ENCODE data around the gene CAMK1. TPM values are rescaled to one million over a fixed set of nuclear protein-coding genes. Genes with fewer than 3 reads are reported as not detected.

Gene CAMK1
- total RNA-seq: 25.4 TPM

GRCh38 chr3:9769426-9770275 is at the start of gene CAMK1:
Gene CAMK1, minus strand, starts transcription at chr3:9769947. Its CDS starts 2,198 bp downstream, at chr3:9767749.
- peak; percentile 87 for DNase-seq

- no peak for DNase-seq
These were observed 49.1 kb upstream of the CAMK1 start for GRCh38 chr3:9818666-9819335.

GRCh38 chr3:9817436-9817835 is 47.7 kb upstream of the CAMK1 start:
- no peak for DNase-seq

GRCh38 chr3:9815986-9816385 is 46.2 kb upstream of the CAMK1 start:
- no peak for DNase-seq

GRCh38 chr3:9812870-9813483 is 43.2 kb upstream of the CAMK1 start:
- DNase-seq: no peak

- no peak for DNase-seq
These were observed 41.1 kb upstream of the CAMK1 start for GRCh38 chr3:9810846-9811245.

GRCh38 chr3:9810433-9810770 is 40.7 kb upstream of the CAMK1 start:
- DNase-seq: peak; percentile 45

GRCh38 chr3:9809615-9810432 is 40.1 kb upstream of the CAMK1 start, which contains the start of gene TTLL3:
Gene TTLL3, plus strand, starts transcription at chr3:9810262. Its CDS starts 400 bp downstream, at chr3:9810662.
- peak; percentile 82 for DNase-seq

- DNase-seq: no peak
These were observed 39.5 kb upstream of the CAMK1 start for GRCh38 chr3:9809239-9809614.

GRCh38 chr3:9808345-9809037 is 38.7 kb upstream of the CAMK1 start:
- peak; percentile 56 for DNase-seq

- DNase-seq: no peak
These were observed 38.2 kb upstream of the CAMK1 start for GRCh38 chr3:9807981-9808344.

- DNase-seq: no peak
These were observed 37.2 kb upstream of the CAMK1 start for GRCh38 chr3:9806688-9807589.

GRCh38 chr3:9806137-9806536 is 36.4 kb upstream of the CAMK1 start:
- no peak for DNase-seq

GRCh38 chr3:9804996-9805395 is 35.2 kb upstream of the CAMK1 start:
- DNase-seq: no peak

- no peak for DNase-seq
These were observed 33.7 kb upstream of the CAMK1 start for GRCh38 chr3:9803494-9803893.

- DNase-seq: no peak
These were observed 30.8 kb upstream of the CAMK1 start for GRCh38 chr3:9800529-9800928.

GRCh38 chr3:9797196-9797945 is 27.6 kb upstream of the CAMK1 start:
- DNase-seq: no peak

- DNase-seq: no peak
These were observed 25.5 kb upstream of the CAMK1 start for GRCh38 chr3:9795207-9795606.

- no peak for DNase-seq
These were observed 24.7 kb upstream of the CAMK1 start for GRCh38 chr3:9794400-9794799.
